SH-SY5Y (cell line): Measurements from ENCODE around the gene MPLKIP.

ENCODE experiments used
- GATA2 ChIP-seq: IDR thresholded peaks from 2 replicates; pipeline ENCODE4 v1.6.1; 2011; ENCODE audit warnings: mild to moderate bottlenecking, low read depth, low read length
- GATA3 ChIP-seq: IDR thresholded peaks from 2 replicates; pipeline ENCODE4 v1.6.1; 2011; ENCODE audit warnings: low read depth, mild to moderate bottlenecking, low read length, moderate library complexity

GRCh38 chr7:40156988-40157387 is 22.6 kb upstream of the MPLKIP start:
- no peak for TF ChIP-seq GATA2
- no peak for TF ChIP-seq GATA3
